K562 (cell line): ENCODE measurements around the gene PCSK5. TPM values are rescaled to one million over a fixed set of nuclear protein-coding genes. Genes with fewer than 3 reads are reported as not detected.
A peak's percentile ranks its signal among the peaks of the same experiment; 100 is the strongest.

Experiments
- AFF1 ChIP-seq, 2 experiments: fragments of 450-650 bp; IDR thresholded peaks; 2 replicates each; pipeline ENCODE4 v1.6.1; 2018; ENCODE audit warnings: mild to moderate bottlenecking in 2 of 2, low read depth in 1 of 2; ENCODE audit not compliant: partially characterized antibody in 2 of 2
- AFF4 ChIP-seq: sonication (generic); formaldehyde crosslinking; IDR thresholded peaks from 2 replicates; pipeline ENCODE4 v1.8.0; 2023; ENCODE audit warnings: mild to moderate bottlenecking, missing genetic modification reagents
- CBFA2T2 ChIP-seq: fragments of 450-650 bp; conservative IDR thresholded peaks from 2 replicates; pipeline ENCODE4 v1.6.1; 2017; ENCODE audit warnings: mild to moderate bottlenecking
- FOS ChIP-seq: IDR thresholded peaks from 3 replicates; pipeline ENCODE4 v1.6.1; 2011; ENCODE audit not compliant: insufficient read length; ENCODE audit errors: extremely low read depth
- MAX ChIP-seq: sonication (generic); formaldehyde crosslinking; IDR thresholded peaks from 2 replicates; pipeline ENCODE4 v1.9.0; 2022; ENCODE audit warnings: mild to moderate bottlenecking, missing genetic modification reagents
- PHB ChIP-seq: fragments of 250-450 bp; sonication (Bioruptor Pico); IDR thresholded peaks from 2 replicates; pipeline ENCODE4 v1.5.0; 2021
- SMARCB1 ChIP-seq: IDR thresholded peaks from 2 replicates; pipeline ENCODE4 v1.6.1; 2011; ENCODE audit warnings: improper control_type of control experiment, low read depth; ENCODE audit not compliant: insufficient read length
- UBTF ChIP-seq, 2 experiments: IDR thresholded peaks; 2 replicates each; pipeline ENCODE4 v1.6.1; 2012; ENCODE audit warnings: improper control_type of control experiment in 2 of 2, low read depth in 2 of 2, low read length in 2 of 2, borderline replicate concordance in 1 of 2
- VEZF1 ChIP-seq: fragments of 200-800 bp; sonication (Bioruptor generic); IDR thresholded peaks from 2 replicates; pipeline ENCODE4 v1.6.1; 2017; ENCODE audit warnings: missing genetic modification characterization, missing compliant biosample characterization
- ZFP1 ChIP-seq: fragments of 450-650 bp; formaldehyde crosslinking; IDR thresholded peaks from 2 replicates; pipeline ENCODE4 v1.4.0; 2020; ENCODE audit warnings: mild to moderate bottlenecking, mixed read lengths
- ZNF740 ChIP-seq, 3 experiments: fragments of 200-800 bp in 1 of 3; sonication (Bioruptor generic) in 1 of 3; sonication (generic) in 1 of 3; formaldehyde crosslinking in 1 of 3; IDR thresholded peaks; 2 replicates each; pipeline versions ENCODE4 v1.6.1 to v1.8.0; 2016 to 2022; ENCODE audit warnings: mild to moderate bottlenecking in 2 of 3, missing compliant biosample characterization in 2 of 3, missing genetic modification characterization in 2 of 3, missing genetic modification reagents in 1 of 3
- polyA plus RNA-seq, 8 experiments: library from polyadenylated mRNA; depleted of rRNA in 4 of 8; stranded (reverse) in 5 of 8; unstranded in 3 of 8; fragments of >200 nt; fragmentation: Nextera tagmentation in 2 of 8; fragmentation: Illumina TruSeq in 1 of 8; extraction: Ambion mirVana in 2 of 8; extraction: Trizol in 1 of 8; gene quantifications; 2 replicates each; pipeline versions ENCODE4 v1.2.1 to v1.2.3, GENCODE V29; 2011 to 2014; ENCODE audit warnings: inconsistent platforms in 1 of 8, missing spikeins in 1 of 8
- total RNA-seq, 7 experiments: library from RNA; depleted of rRNA in 6 of 7; stranded (reverse); fragments of >200 nt in 6 of 7; fragmentation: Illumina TruSeq in 2 of 7; extraction: Trizol in 2 of 7; gene quantifications; 2 replicates each; pipeline versions ENCODE4 v1.2.1 to v1.2.3, GENCODE V29; 2011 to 2021; ENCODE audit warnings: low replicate concordance in 1 of 7

The PCSK5 gene
- total and polyA plus RNA-seq, 9 of the 15 experiments (the other 6 are each of a cell fraction or from before 2014, with no cell fraction given): not detected

GRCh38 chr9:75890472-75891276 lies at the start of gene PCSK5 (continued):
- TF ChIP-seq ZNF740 (CRISPR knock-in tag; IDR thresholded peaks at IDR 0.05) (peak; percentile 35; the same call in 1 of the 2 replicates), ZNF740 (tag; IDR thresholded peaks at IDR 0.05) (no peak), VEZF1 (CRISPR knock-in tag) (peak; percentile 54), UBTF (IDR thresholded peaks at IDR 0.05; ENCODE audit: borderline replicate concordance in 1 of 2, low read depth in 2 of 2, low read length in 2 of 2) (no peak), AFF1 (IDR thresholded peaks at IDR 0.05; ENCODE audit: low read depth in 1 of 2, partially characterized antibody in 2 of 2) (no peak), FOS (no peak), ZFP1 (no peak), SMARCB1 (no peak), MAX (CRISPR knock-in tag) (no peak), CBFA2T2 (no peak), PHB (CRISPR knock-in tag) (no peak), AFF4 (no peak)
